ENCODE data around the gene HOXA7. TPM values are rescaled to one million over a fixed set of nuclear protein-coding genes. Genes with fewer than 3 reads are reported as not detected.

The HOXA7 gene
- total and polyA plus RNA-seq, 2 experiments from 2014 or later: 0.24 TPM; not detected in 1

DNA sequence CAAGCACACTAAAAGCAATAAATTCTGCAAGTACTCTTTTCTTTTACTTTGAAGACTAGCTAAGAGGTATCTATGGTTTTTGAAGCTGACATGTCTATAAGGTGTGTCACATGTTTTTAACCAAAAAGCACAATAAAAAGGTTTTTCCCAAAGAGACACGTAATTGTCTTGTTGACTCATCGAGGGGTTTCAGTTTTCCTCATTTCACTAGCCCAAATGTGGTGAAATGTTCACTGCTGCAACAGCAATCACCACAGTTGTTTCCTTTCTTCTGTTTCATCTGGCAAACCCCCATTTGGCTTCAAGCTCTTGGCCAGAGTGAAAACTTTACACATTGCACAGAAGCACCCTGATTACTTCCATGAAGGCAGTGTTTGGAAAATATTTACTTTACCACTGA lies 22.1 kb downstream of the HOXA7 start:
- H3K27me3 Mint-ChIP-seq (ENCODE audit: insufficient read depth, low read depth, poor library complexity): peaks cover 96% of the 10 kb centered on the region
- Histone ChIP-seq H3K36me3 (ENCODE audit: insufficient read depth) (no peaks in the 10 kb centered on the region), H3K9me2 (ENCODE audit: insufficient read depth) (no peaks in the 10 kb centered on the region), H3F3A (replicated peaks; ENCODE audit: low read depth) (peaks cover 49% of the 10 kb centered on the region), H3K4me1 (ENCODE audit: insufficient read depth) (peaks cover 15% of the 10 kb centered on the region; the same call in 1 of the 2 replicates), H3K27me3 (ENCODE audit: insufficient read depth) (peaks cover 100% of the 10 kb centered on the region), H3K27ac (ENCODE audit: low read depth) (no peak overlapping the region), H3K4me3 (no peak overlapping the region), H3K4me2 (no peak overlapping the region), H2AFZ (no peak overlapping the region), H3K79me2 (replicated peaks; ENCODE audit: insufficient read depth) (no peaks in the 10 kb centered on the region), H4K20me1 (replicated peaks; ENCODE audit: insufficient read depth) (peaks cover 67% of the 10 kb centered on the region)
- H3K9me3 Mint-ChIP-seq: no peaks in the 10 kb centered on the region; the same call in 2 of the 3 replicates
- no peak for ATAC-seq
- H3K4me3 Mint-ChIP-seq: no peak overlapping the region
- H3K4me1 Mint-ChIP-seq: peaks cover 5% of the 10 kb centered on the region; the same call in 2 of the 3 replicates
- H3K36me3 Mint-ChIP-seq (ENCODE audit: low read depth): no peaks in the 10 kb centered on the region
- no peak overlapping the region for H3K27ac Mint-ChIP-seq
- no peak for TF ChIP-seq CREB1 (CRISPR knock-in tag; IDR thresholded peaks at IDR 0.05; ENCODE audit: low read depth)
- peak; percentile 36 for TF ChIP-seq EZH2 (IDR thresholded peaks at IDR 0.05; ENCODE audit: low read depth, unreplicated experiment)
- DNase-seq (ENCODE audit: low spot score): no peak

DNA sequence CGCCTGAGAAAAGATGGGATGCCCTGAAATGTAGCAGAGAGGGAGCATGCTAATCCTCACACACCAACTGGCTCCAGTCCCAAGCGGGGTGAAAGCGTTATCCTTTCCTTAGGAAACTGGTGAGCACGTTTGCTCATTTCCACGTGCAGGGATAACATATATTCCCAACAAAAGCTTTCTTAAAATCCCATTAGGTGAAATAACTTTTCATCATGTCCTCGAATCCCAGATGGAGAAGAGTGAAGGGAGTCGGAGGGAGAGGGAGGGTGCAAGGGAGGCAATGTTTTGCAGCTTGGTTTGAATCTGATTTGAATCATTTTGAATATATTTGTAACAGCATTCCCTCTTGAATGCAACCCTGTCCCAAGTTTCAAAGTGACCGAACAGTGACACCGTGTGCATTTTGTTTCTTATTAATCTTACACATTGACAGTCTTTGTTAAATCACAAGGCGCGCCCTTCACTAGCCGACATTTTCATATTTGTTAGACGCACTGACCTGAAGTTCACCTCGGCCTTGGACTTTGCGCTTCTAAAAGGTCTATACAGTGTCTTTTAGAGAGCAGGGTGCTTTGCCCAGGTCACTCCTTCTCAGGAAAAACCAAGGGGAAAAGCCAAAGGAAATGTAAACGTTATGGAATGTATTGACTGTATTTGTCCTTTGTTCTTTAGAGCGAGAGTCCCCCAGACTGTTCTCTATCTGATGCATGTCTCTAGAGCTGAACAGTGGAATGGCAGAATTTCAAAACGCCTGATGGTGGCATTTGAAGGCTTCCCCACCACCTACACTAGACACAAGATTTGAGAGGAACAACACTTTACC lies 22.9 kb downstream of the HOXA7 start:
- H3K9me2 ChIP-seq (ENCODE audit: insufficient read depth): no peaks in the 10 kb centered on the region
- peaks cover 1% of the 10 kb centered on the region; the same call in 1 of the 3 replicates for H3K4me1 Mint-ChIP-seq
- peaks cover 96% of the 10 kb centered on the region for H3K27me3 Mint-ChIP-seq (ENCODE audit: insufficient read depth, low read depth, poor library complexity)
- DNase-seq (ENCODE audit: low spot score) (no peak), ATAC-seq (no peak)
- peaks cover 100% of the 10 kb centered on the region for H3K27me3 ChIP-seq (ENCODE audit: insufficient read depth)
- no peak overlapping the region for H3K4me2 ChIP-seq
- peaks cover 8% of the 10 kb centered on the region; the same call in 1 of the 2 replicates for H3K4me1 ChIP-seq (ENCODE audit: insufficient read depth)
- H3K27ac Mint-ChIP-seq: no peak overlapping the region
- H2AFZ ChIP-seq: no peak overlapping the region
- peaks cover 45% of the 10 kb centered on the region for H3F3A ChIP-seq (replicated peaks; ENCODE audit: low read depth)
- no peaks in the 10 kb centered on the region for H3K36me3 Mint-ChIP-seq (ENCODE audit: low read depth)
- H3K36me3 ChIP-seq (ENCODE audit: insufficient read depth): no peaks in the 10 kb centered on the region
- H3K79me2 ChIP-seq (replicated peaks; ENCODE audit: insufficient read depth): no peaks in the 10 kb centered on the region
- H3K4me3 ChIP-seq: no peak overlapping the region
- no peak overlapping the region for H3K27ac ChIP-seq (ENCODE audit: low read depth)
- H4K20me1 ChIP-seq (replicated peaks; ENCODE audit: insufficient read depth): peaks cover 61% of the 10 kb centered on the region
- TF ChIP-seq POLR2AphosphoS5 (IDR thresholded peaks at IDR 0.05; ENCODE audit: low read depth) (no peak), EZH2 (IDR thresholded peaks at IDR 0.05; ENCODE audit: low read depth, unreplicated experiment) (peak; percentile 85)
- no peaks in the 10 kb centered on the region; the same call in 2 of the 3 replicates for H3K9me3 Mint-ChIP-seq
- H3K4me3 Mint-ChIP-seq: no peak overlapping the region

DNA sequence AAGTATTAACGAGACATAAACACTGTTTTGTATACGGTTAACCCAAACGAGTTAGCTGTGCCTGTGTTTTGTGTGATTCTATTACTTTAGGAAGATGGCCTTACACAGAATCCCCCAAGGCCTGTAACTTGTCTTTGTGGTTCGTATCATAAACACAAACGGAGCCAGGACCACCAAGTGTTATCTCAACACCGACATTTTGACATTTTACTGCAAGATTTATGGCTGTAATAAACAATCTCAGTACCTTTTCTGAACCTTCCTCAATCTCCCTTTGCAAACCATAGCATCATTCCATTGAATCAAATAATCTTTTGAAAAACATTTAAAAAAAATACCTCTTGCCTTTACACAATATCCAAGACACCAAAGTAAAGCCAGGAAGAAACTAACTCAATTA lies 23.5 kb downstream of the HOXA7 start:
- H3K27ac Mint-ChIP-seq: no peak overlapping the region
- H3K27me3 Mint-ChIP-seq (ENCODE audit: insufficient read depth, low read depth, poor library complexity): peaks cover 96% of the 10 kb centered on the region
- H3K9me2 ChIP-seq (ENCODE audit: insufficient read depth): no peaks in the 10 kb centered on the region
- ATAC-seq (no peak), DNase-seq (ENCODE audit: low spot score) (no peak)
- peaks cover 45% of the 10 kb centered on the region for H3F3A ChIP-seq (replicated peaks; ENCODE audit: low read depth)
- no peak overlapping the region for H3K4me2 ChIP-seq
- H3K4me1 Mint-ChIP-seq: no peaks in the 10 kb centered on the region; the same call in 2 of the 3 replicates
- H3K9me3 Mint-ChIP-seq: no peaks in the 10 kb centered on the region; the same call in 2 of the 3 replicates
- peaks cover 7% of the 10 kb centered on the region; the same call in 1 of the 2 replicates for H3K4me1 ChIP-seq (ENCODE audit: insufficient read depth)
- no peak overlapping the region for H2AFZ ChIP-seq
- H3K79me2 ChIP-seq (replicated peaks; ENCODE audit: insufficient read depth): no peaks in the 10 kb centered on the region
- no peaks in the 10 kb centered on the region for H3K36me3 ChIP-seq (ENCODE audit: insufficient read depth)
- H3K4me3 ChIP-seq: no peak overlapping the region
- no peaks in the 10 kb centered on the region for H3K36me3 Mint-ChIP-seq (ENCODE audit: low read depth)
- peaks cover 100% of the 10 kb centered on the region for H3K27me3 ChIP-seq (ENCODE audit: insufficient read depth)
- H3K4me3 Mint-ChIP-seq: no peak overlapping the region
- peaks cover 57% of the 10 kb centered on the region for H4K20me1 ChIP-seq (replicated peaks; ENCODE audit: insufficient read depth)
- H3K27ac ChIP-seq (ENCODE audit: low read depth): no peak overlapping the region
- TF ChIP-seq EZH2 (IDR thresholded peaks at IDR 0.05; ENCODE audit: low read depth, unreplicated experiment) (no peak), JUNB (IDR thresholded peaks at IDR 0.05; ENCODE audit: unreplicated experiment) (no peak), REST (IDR thresholded peaks at IDR 0.05; ENCODE audit: unreplicated experiment) (no peak), NANOG (IDR thresholded peaks at IDR 0.05; ENCODE audit: borderline replicate concordance) (no peak), CREB1 (CRISPR knock-in tag; IDR thresholded peaks at IDR 0.05; ENCODE audit: low read depth) (no peak), EZH2phosphoT487 (IDR thresholded peaks at IDR 0.05; ENCODE audit: unreplicated experiment) (no peak), ZNF114 (CRISPR knock-in tag; IDR thresholded peaks at IDR 0.05) (no peak), ZNF331 (CRISPR knock-in tag; IDR thresholded peaks at IDR 0.05; ENCODE audit: low read depth) (no peak)
- TF ChIP-seq, protein P1, sequence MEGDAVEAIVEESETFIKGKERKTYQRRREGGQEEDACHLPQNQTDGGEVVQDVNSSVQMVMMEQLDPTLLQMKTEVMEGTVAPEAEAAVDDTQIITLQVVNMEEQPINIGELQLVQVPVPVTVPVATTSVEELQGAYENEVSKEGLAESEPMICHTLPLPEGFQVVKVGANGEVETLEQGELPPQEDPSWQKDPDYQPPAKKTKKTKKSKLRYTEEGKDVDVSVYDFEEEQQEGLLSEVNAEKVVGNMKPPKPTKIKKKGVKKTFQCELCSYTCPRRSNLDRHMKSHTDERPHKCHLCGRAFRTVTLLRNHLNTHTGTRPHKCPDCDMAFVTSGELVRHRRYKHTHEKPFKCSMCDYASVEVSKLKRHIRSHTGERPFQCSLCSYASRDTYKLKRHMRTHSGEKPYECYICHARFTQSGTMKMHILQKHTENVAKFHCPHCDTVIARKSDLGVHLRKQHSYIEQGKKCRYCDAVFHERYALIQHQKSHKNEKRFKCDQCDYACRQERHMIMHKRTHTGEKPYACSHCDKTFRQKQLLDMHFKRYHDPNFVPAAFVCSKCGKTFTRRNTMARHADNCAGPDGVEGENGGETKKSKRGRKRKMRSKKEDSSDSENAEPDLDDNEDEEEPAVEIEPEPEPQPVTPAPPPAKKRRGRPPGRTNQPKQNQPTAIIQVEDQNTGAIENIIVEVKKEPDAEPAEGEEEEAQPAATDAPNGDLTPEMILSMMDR (conservative IDR thresholded peaks at IDR 0.05; ENCODE audit: low read depth in 2 of 2): no peak

Measured in GM23338 (cell line).